WTC11 (cell line): ENCODE results near the gene WDR46. TPM values are rescaled to one million over a fixed set of nuclear protein-coding genes. Genes with fewer than 3 reads are reported as not detected.

ENCODE experiments used
- ATAC-seq: fragments of 200-7000 bp; cut with Tn5 transposase; 2 replicates; pipeline ENCODE4 v1.10.0; 2021; ENCODE audit warnings: mild to moderate bottlenecking, moderate library complexity
- CTCF ChIA-PET: fragments of 300-600 bp; sonication (Branson Sonifier 250); formaldehyde crosslinking; loops from one replicate; lab custom pipeline; 2021; ENCODE audit warnings: antibody characterized with exemption; lab: Charles Lee
- POLR2A ChIA-PET: fragments of 350-600 bp; sonication (Branson Sonifier 250); formaldehyde crosslinking; loops from one replicate; lab custom pipeline; 2021; ENCODE audit warnings: antibody characterized with exemption; lab: Charles Lee
- DNase-seq: peaks from one replicate; pipeline ENCODE4 v3.0.0; 2021; ENCODE audit warnings: low spot score
- H3K27ac Mint-ChIP-seq: 2 replicates; pipeline ENCODE4 v1.8.0; 2021; ENCODE audit warnings: mixed read lengths
- H3K27me3 Mint-ChIP-seq: 2 replicates; pipeline ENCODE4 v1.8.0; 2021; ENCODE audit warnings: low read depth, mild to moderate bottlenecking, moderate library complexity, mixed read lengths
- H3K36me3 Mint-ChIP-seq: 2 replicates; pipeline ENCODE4 v1.8.0; 2021; ENCODE audit warnings: mixed read lengths
- H3K4me1 Mint-ChIP-seq: 2 replicates; pipeline ENCODE4 v1.8.0; 2022; ENCODE audit warnings: mixed read lengths
- H3K4me3 Mint-ChIP-seq: 2 replicates; pipeline ENCODE4 v1.8.0; 2021; ENCODE audit warnings: mild to moderate bottlenecking, moderate library complexity, mixed read lengths
- H3K9me3 Mint-ChIP-seq: 2 replicates; pipeline ENCODE4 v1.8.0; 2021; ENCODE audit warnings: mixed read lengths
- AFF4 ChIP-seq: sonication (generic); formaldehyde crosslinking; IDR thresholded peaks from 2 replicates; pipeline ENCODE4 v1.8.1; 2023; ENCODE audit warnings: mild to moderate bottlenecking, missing genetic modification reagents, borderline replicate concordance
- AR ChIP-seq: fragments of 250-450 bp; sonication (Bioruptor Pico); IDR thresholded peaks from 2 replicates; pipeline ENCODE4 v1.9.0; 2021; ENCODE audit warnings: mild to moderate bottlenecking
- ATF1 ChIP-seq: sonication (generic); formaldehyde crosslinking; IDR thresholded peaks from 2 replicates; pipeline ENCODE4 v1.8.1; 2023; ENCODE audit warnings: mild to moderate bottlenecking, moderate library complexity, missing genetic modification reagents
- ATF6 ChIP-seq: sonication (generic); formaldehyde crosslinking; IDR thresholded peaks from 2 replicates; pipeline ENCODE4 v1.8.1; 2023; ENCODE audit warnings: mild to moderate bottlenecking, missing genetic modification reagents
- E2F1 ChIP-seq: sonication (generic); formaldehyde crosslinking; IDR thresholded peaks from 2 replicates; pipeline ENCODE4 v1.8.0; 2022; ENCODE audit warnings: mild to moderate bottlenecking, missing genetic modification reagents
- ETV6 ChIP-seq: sonication (generic); formaldehyde crosslinking; IDR thresholded peaks from 2 replicates; pipeline ENCODE4 v1.8.1; 2022; ENCODE audit warnings: mild to moderate bottlenecking, missing genetic modification reagents
- MAX ChIP-seq: sonication (generic); formaldehyde crosslinking; IDR thresholded peaks from 2 replicates; pipeline ENCODE4 v1.8.0; 2022; ENCODE audit warnings: mild to moderate bottlenecking, missing genetic modification reagents
- NR3C1 ChIP-seq: sonication (generic); formaldehyde crosslinking; conservative IDR thresholded peaks from 2 replicates; pipeline ENCODE4 v1.8.1; 2023; ENCODE audit warnings: low read depth, mild to moderate bottlenecking, missing genetic modification reagents
- SMAD3 ChIP-seq: sonication (generic); formaldehyde crosslinking; IDR thresholded peaks from 2 replicates; pipeline ENCODE4 v1.8.0; 2022; ENCODE audit warnings: missing genetic modification reagents, mild to moderate bottlenecking, borderline replicate concordance
- SP1 ChIP-seq: sonication (generic); formaldehyde crosslinking; conservative IDR thresholded peaks from 2 replicates; pipeline ENCODE4 v1.8.1; 2022; ENCODE audit warnings: missing genetic modification reagents
- TCF7 ChIP-seq: sonication (generic); formaldehyde crosslinking; IDR thresholded peaks from 2 replicates; pipeline ENCODE4 v1.8.0; 2022; ENCODE audit warnings: mild to moderate bottlenecking, low read depth, missing genetic modification reagents, moderate library complexity
- TEAD1 ChIP-seq: sonication (generic); formaldehyde crosslinking; IDR thresholded peaks from 2 replicates; pipeline ENCODE4 v1.8.0; 2022; ENCODE audit warnings: mild to moderate bottlenecking, missing genetic modification reagents
- ZBTB21 ChIP-seq: sonication (generic); formaldehyde crosslinking; IDR thresholded peaks from 2 replicates; pipeline ENCODE4 v1.8.1; 2023; ENCODE audit warnings: mild to moderate bottlenecking, missing genetic modification reagents, borderline replicate concordance
- ZNF232 ChIP-seq: sonication (generic); formaldehyde crosslinking; IDR thresholded peaks from 2 replicates; pipeline ENCODE4 v1.8.0; 2022; ENCODE audit warnings: mild to moderate bottlenecking, missing genetic modification reagents
- ZNF317 ChIP-seq: sonication (generic); formaldehyde crosslinking; IDR thresholded peaks from 2 replicates; pipeline ENCODE4 v1.8.1; 2023; ENCODE audit warnings: low read depth, mild to moderate bottlenecking, moderate library complexity, missing genetic modification reagents, borderline replicate concordance
- ZNF416 ChIP-seq: fragments of 250-450 bp; sonication (Bioruptor Pico); IDR thresholded peaks from 2 replicates; pipeline ENCODE4 v1.9.0; 2021; ENCODE audit warnings: mild to moderate bottlenecking, inconsistent platforms
- ZNF532 ChIP-seq: fragments of 250-450 bp; sonication (Bioruptor Pico); IDR thresholded peaks from 2 replicates; pipeline ENCODE4 v1.9.0; 2021; ENCODE audit warnings: mild to moderate bottlenecking, borderline replicate concordance
- ZNF671 ChIP-seq: fragments of 250-450 bp; sonication (Bioruptor Pico); IDR thresholded peaks from 2 replicates; pipeline ENCODE4 v1.8.0; 2021; ENCODE audit warnings: mild to moderate bottlenecking
- total RNA-seq: library from RNA; stranded (reverse); gene quantifications from 3 replicates; pipeline ENCODE4 v1.2.3, GENCODE V29; 2021

WDR46 gene
- total RNA-seq, 1 experiment from 2014 or later, result 94.5 TPM

- TF ChIP-seq ATF1 (CRISPR knock-in tag) (0 out of 2 replicates have a peak, but pooled peaks have one; percentile 67), AR (CRISPR knock-in tag) (peak; percentile 96), TCF7 (CRISPR knock-in tag) (peak; percentile 28; the same call in 1 of the 2 replicates), MAX (CRISPR knock-in tag) (peak; percentile 72; the same call in 1 of the 2 replicates)
Measured at GRCh38 chr6:33276864-33277662, 12.0 kb downstream of the WDR46 start, which contains the start of gene B3GALT4 (continued).

- TF ChIP-seq ZNF532 (CRISPR knock-in tag) (no peak), ATF6 (CRISPR knock-in tag) (no peak), ZNF671 (CRISPR knock-in tag) (no peak), ZNF416 (CRISPR knock-in tag) (no peak), NR3C1 (CRISPR knock-in tag) (no peak), SMAD3 (no peak), ZNF317 (CRISPR knock-in tag) (no peak), ETV6 (CRISPR knock-in tag) (no peak), E2F1 (CRISPR knock-in tag) (no peak), ZNF232 (CRISPR knock-in tag) (no peak), AFF4 (CRISPR knock-in tag) (no peak), SP1 (CRISPR knock-in tag) (no peak), ZBTB21 (CRISPR knock-in tag) (no peak), TEAD1 (CRISPR knock-in tag) (no peak)
- H3K4me1 Mint-ChIP-seq, result peaks cover 54% of the 10 kb centered on the region
- POLR2A ChIA-PET, result interaction anchor here (1.3 to 3.2 kb wide), 6 partner anchors 13 to 305 kb away, joined by 6 to 27 read pairs (median 10); partner anchors contain the start of genes PFDN6, RGL2, WDR46 and ZBTB22
Measured at GRCh38 chr6:33276581-33276863, 12.5 kb downstream of the WDR46 start.

More at GRCh38 chr6:33276581-33276863, 12.5 kb downstream of the WDR46 start:
- Mint-ChIP-seq H3K36me3 (peaks cover 53% of the 10 kb centered on the region), H3K27me3 (no peaks in the 10 kb centered on the region), H3K9me3 (no peaks in the 10 kb centered on the region), H3K27ac (peak overlapping the region; percentile 100), H3K4me3 (peak overlapping the region; percentile 96)
- CTCF ChIA-PET, result interaction anchor here (0.9 to 3.1 kb wide), 20 partner anchors 7 to 292 kb away, joined by 3 to 40 read pairs (median 6); partner anchors contain the start of genes HSD17B8, PFDN6, PHF1 and RGL2
- ATAC-seq (peak; percentile 3), DNase-seq (no peak)
